ENCODE results near the gene SRSF4.

DNA sequence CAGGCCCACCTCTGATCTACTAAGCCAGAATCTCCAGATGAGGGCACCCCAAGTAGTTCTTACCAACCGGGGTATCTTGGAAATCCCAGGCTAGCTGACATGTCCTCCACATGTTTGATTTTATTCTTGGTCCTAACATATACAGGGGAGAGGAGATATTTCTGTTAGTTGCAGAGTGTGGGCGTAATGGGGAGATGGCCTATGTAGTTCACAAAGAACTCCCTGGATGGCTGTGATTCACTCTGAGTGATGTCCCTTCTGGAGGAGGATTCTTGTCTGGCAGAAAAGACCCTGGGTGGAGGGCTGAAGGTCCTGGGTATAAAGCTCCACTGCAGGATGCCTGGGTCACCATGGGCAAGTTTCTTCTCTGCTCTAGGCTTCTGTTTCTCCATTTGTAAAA, 35.9 kb upstream of the SRSF4 start:
- TF ChIP-seq POLR2A (IDR thresholded peaks at IDR 0.05), result no peak
- TF ChIP-seq, protein P1, sequence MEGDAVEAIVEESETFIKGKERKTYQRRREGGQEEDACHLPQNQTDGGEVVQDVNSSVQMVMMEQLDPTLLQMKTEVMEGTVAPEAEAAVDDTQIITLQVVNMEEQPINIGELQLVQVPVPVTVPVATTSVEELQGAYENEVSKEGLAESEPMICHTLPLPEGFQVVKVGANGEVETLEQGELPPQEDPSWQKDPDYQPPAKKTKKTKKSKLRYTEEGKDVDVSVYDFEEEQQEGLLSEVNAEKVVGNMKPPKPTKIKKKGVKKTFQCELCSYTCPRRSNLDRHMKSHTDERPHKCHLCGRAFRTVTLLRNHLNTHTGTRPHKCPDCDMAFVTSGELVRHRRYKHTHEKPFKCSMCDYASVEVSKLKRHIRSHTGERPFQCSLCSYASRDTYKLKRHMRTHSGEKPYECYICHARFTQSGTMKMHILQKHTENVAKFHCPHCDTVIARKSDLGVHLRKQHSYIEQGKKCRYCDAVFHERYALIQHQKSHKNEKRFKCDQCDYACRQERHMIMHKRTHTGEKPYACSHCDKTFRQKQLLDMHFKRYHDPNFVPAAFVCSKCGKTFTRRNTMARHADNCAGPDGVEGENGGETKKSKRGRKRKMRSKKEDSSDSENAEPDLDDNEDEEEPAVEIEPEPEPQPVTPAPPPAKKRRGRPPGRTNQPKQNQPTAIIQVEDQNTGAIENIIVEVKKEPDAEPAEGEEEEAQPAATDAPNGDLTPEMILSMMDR (IDR thresholded peaks at IDR 0.05), result no peak

Measured in testis (tissue), 2 donors.